HG02938 (cell line): ENCODE measurements around the gene MAGI2.
A peak's percentile ranks its signal among the peaks of the same experiment; 100 is the strongest.

Experiments
- ATAC-seq: cut with Tn5 transposase; IDR thresholded peaks from one replicate; pipeline ENCODE4 v1.9.1; 2021; ENCODE audit warnings: mild to moderate bottlenecking, moderate library complexity; ENCODE audit not compliant: unreplicated experiment

Gene MAGI2

DNA sequence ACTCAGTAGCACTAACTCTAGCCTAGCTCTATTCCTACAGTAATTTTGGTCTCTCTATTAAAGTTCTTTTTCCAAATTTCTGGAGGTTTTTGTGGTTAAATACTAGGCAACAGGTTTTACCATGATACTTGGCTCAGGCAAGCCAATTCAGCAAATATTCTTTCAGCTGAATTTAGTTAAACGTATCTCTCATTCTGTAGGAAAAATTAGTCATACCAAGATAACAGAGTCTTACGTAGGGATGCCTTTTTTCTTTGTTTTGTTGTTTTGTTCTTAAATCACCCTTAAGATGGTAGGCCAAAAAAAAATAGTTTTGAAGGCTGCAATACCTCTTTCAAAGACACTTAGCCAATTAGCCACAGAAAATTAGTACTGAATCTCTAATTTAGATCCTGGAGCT is 180.5 kb downstream of the MAGI2 start:
- no peak for ATAC-seq

DNA sequence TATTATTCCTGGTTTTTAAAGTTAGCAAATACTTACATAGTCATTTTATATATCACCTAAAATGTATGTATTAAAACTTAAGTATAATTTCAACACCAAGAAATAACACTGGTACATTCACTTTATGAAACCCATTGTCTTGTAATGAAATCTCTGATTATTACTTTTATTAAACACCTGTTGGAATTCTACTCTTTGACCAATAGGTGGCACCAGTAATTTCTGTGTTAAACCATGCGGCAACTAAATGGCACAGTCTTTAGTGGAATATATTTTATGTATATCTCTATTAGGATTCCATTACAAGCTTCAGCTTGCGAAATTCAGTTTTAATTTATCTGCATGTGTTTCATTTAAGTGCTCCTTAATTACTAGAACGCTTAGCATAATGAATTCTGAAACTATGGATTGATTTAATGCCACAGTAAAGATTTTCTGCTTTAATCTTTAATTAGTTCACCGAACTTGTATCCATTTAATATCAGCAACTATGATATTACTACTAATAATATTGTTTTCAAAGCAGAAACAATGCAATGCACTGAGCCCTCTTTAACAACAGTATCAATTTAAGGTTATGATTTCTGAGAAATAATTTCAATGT is 181.3 kb downstream of the MAGI2 start:
- ATAC-seq: peak; percentile 76

- ATAC-seq: no peak
Measured at GRCh38 chr7:79268730-79269129, 184.7 kb downstream of the MAGI2 start.

- no peak for ATAC-seq
Measured at GRCh38 chr7:79258826-79259225, 194.6 kb downstream of the MAGI2 start.

- no peak for ATAC-seq
Measured at GRCh38 chr7:79257959-79258358, 195.5 kb downstream of the MAGI2 start.

DNA sequence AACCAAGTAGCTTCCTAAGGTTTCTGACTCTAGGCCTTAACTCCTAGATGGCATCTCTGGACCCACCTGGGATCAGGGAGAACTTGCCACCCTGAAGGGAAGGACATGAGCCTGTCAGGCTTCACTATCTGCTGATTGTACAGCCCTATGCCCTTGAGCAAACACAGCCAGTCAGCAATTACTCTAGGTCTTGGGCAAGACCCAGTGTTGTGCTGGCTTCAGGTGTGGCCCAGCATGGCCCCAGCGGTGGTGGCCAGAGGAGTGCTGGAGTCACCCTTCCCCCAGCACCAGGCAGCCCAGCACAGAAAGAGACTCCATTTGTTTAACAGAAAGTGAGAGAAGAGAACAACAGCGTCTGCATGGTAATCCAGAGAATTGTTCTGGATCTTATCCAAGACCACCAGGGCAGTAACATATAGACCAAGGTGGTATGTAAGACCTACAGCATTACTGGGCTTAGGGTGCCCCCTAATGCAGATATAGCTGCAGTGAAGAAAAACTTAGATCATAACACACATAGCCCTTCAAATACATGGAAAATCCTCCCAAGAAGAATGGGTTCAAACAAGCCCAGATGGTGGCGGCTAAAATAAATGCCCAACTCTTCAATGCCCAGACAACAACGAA is 207.7 kb downstream of the MAGI2 start:
- no peak for ATAC-seq

GRCh38 chr7:79244482-79244881 is 209.0 kb downstream of the MAGI2 start:
- no peak for ATAC-seq

DNA sequence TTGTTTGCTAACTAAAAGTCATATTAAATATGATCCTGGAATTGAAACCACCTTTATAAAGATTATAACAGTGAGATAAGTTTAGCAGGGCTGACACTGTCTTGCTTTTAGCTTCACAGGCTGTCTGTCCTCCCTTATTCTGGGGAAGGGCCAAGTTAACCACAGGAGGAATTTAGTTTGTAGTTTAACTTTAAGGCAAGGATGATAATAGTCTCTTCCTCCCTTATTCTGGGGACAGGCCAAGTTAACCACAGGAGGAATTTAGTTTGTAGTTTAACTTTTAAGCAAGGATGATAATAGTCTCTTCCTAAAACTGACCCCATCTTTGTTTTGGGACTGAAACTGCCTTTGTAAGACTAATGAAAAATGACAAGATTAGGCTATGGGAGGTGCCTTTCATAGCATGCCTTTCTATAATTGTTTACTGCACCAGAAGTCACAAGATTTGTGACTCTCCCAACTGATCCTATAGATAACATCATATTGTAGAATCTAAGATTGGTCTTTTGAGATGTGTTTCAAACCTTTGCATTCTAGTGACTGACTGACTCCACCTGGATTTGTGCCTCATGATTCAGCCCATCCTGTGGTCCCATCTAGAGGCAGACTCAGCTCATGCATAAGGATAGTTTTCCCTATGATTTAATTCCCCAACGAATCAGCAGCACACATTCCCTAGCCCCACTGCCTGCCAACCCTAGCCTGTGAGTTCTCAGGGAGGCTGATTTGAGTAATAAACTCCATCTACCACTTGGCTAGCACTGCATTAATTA is 212.0 kb downstream of the MAGI2 start:
- no peak for ATAC-seq

DNA sequence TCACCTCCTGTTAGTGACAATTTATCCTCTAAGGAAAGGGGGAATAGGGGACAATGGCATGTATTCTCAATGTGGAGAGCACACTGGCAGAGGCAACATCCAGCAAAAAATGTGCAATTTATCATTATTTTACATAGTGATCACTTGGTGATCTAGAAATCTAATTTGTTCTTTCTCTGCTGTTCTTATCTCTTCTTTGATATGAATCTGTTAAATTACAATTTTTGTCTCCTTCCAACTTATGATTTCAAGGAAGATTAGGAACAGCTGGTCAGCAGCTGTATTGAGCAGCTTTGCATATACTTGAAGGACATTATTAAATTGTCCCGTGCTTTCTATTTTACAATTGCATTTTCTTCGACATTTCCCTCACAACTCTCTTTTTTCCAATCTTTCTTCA is 213.1 kb downstream of the MAGI2 start:
- ATAC-seq: no peak

- no peak for ATAC-seq
Measured at GRCh38 chr7:79236352-79237028, 217.0 kb downstream of the MAGI2 start.

DNA sequence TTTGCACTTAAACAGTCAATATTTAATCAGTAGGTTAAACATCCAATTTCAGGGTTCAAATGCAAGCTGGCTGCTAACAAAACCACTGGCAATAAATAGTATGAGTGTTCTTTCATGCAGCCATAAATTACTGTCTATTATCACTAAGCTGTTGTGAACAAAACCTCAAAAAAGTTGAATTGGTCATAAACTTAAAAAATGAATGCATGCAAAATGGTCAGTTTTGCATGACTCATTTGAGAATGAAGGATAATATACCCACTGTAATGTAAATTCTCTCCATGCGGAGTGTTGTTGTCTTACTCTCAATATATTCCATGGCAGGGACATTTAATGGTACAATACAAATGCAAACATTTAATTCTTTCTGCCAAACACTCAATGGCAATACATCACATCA is 226.4 kb downstream of the MAGI2 start:
- no peak for ATAC-seq

- ATAC-seq: no peak
Measured at GRCh38 chr7:79221211-79221610, 232.3 kb downstream of the MAGI2 start.

GRCh38 chr7:79217976-79218626 is 235.4 kb downstream of the MAGI2 start:
- ATAC-seq: no peak

DNA sequence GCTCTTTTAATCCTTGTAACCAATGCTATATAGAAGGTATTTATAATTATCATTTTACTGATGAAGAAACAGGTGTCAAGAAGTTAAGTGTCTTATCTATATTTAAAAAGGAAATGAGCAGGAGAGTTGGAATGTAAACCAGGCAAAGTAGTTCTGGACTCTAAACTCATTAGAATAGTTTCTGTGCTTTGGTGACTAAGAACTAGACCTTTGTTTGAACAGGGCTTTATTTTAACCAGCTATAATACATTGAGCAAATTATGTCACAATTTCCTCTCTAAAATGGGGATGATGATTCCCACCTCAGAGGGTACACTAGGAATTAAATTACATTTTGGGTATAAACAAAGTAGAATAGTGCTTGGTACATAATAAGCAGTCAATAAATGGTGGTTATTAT is 236.0 kb downstream of the MAGI2 start:
- ATAC-seq: no peak

GRCh38 chr7:79216236-79216635 is 237.2 kb downstream of the MAGI2 start:
- no peak for ATAC-seq

- no peak for ATAC-seq
Measured at GRCh38 chr7:79212334-79212733, 241.1 kb downstream of the MAGI2 start.

- ATAC-seq: no peak
Measured at GRCh38 chr7:79211724-79212123, 241.7 kb downstream of the MAGI2 start.

GRCh38 chr7:79199961-79200360 is 253.5 kb downstream of the MAGI2 start:
- ATAC-seq: no peak

DNA sequence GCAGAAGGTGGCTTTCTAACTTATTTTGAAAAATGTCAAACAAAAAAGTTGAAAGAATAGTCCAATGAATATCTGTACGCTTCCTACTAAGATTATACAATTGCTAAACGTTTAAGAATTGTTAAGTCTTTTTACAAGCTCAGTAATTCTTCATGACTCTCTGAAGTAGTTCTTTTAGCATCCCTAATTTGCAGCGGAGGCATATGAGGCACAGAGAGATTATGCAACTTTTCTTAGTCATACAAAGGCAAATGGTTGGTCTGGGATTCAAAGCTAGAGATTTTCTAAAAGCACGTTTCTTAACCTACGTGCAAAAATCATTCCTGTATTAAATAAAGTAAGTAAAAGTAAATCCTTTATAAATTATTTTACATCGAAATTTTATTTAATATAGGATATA is 254.2 kb downstream of the MAGI2 start:
- no peak for ATAC-seq

- ATAC-seq: no peak
Measured at GRCh38 chr7:79185605-79186004, 267.9 kb downstream of the MAGI2 start.

DNA sequence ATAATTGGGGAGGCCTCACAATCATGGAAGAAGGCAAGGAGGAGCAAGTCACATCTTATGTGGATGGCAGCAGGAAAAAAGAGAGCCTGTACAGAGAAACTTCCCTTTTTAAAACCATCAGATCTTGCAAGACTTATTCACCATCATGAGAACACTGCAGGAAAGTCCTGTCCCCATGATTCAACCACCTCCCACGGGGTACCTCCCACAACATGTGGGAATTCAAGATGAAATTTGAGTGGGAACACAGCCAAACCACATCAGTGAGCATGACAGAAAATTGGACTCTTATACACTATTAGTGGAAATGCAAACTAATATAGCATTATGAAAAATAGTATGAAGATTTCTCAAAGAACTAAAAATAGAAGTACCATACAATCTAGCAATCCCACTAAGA is 271.2 kb downstream of the MAGI2 start:
- no peak for ATAC-seq
